Sigmoid colon (tissue), 4 donors: ENCODE measurements around the gene STRIP1.

Source experiments
- CTCF ChIP-seq, 4 experiments: fragments of 450-650 bp in 3 of 4; fragments of 200-600 bp in 1 of 4; IDR thresholded peaks; one replicate each; pipeline ENCODE4 v1.5.1; 2016 to 2019; ENCODE audit warnings: antibody characterized with exemption in 4 of 4, mild to moderate bottlenecking in 3 of 4, moderate library complexity in 2 of 4
- EP300 ChIP-seq, 4 donors: sonication (generic); formaldehyde crosslinking; IDR thresholded peaks; one replicate each; pipeline ENCODE4 v1.6.1; 2017; ENCODE audit warnings: antibody characterized with exemption in 4 of 4
- POLR2A ChIP-seq, 2 donors: fragments of 450-650 bp; IDR thresholded peaks; one replicate each; pipeline ENCODE4 v1.6.1; 2016; ENCODE audit warnings: antibody characterized with exemption in 2 of 2, mild to moderate bottlenecking in 2 of 2, moderate library complexity in 2 of 2
- POLR2AphosphoS5 ChIP-seq, 4 donors: sonication (generic); formaldehyde crosslinking; IDR thresholded peaks; one replicate each; pipeline ENCODE4 v1.6.1; 2017; ENCODE audit warnings: antibody characterized with exemption in 4 of 4

GRCh38 chr1:110070282-110070669, 35.9 kb downstream of the STRIP1 start:
- TF ChIP-seq CTCF (IDR thresholded peaks at IDR 0.05) = no peak
- TF ChIP-seq EP300 (IDR thresholded peaks at IDR 0.05) = no peak
- no peak for TF ChIP-seq POLR2AphosphoS5 (IDR thresholded peaks at IDR 0.05)
- no peak for TF ChIP-seq POLR2A (IDR thresholded peaks at IDR 0.05)
